GM13977 (cell line): Measurements from ENCODE around the gene PSMA2.

Experiments
- DNase-seq: peaks from one replicate; pipeline ENCODE4 v3.0.0; 2012; ENCODE audit warnings: low spot score
- CTCF ChIP-seq: IDR thresholded peaks from 2 replicates; pipeline ENCODE4 v1.5.1; 2012; ENCODE audit warnings: mild to moderate bottlenecking, control low read depth; ENCODE audit not compliant: insufficient read depth; ENCODE audit errors: extremely low read depth, missing control alignments
- in situ Hi-C: fragments of 300-500 bp; cut with MboI; formaldehyde crosslinking; loops from one replicate; pipeline ENCODE4 v1.12.0; 2022; ENCODE audit warnings: low sequenced_read_pairs, low pct_unique_long_range_greater_than_20kb, mixed read lengths, inconsistent platforms; ENCODE audit not compliant: unreplicated experiment

Gene PSMA2

GRCh38 chr7:42972699-42973500, 40.9 kb upstream of the PSMA2 start:
- TF ChIP-seq CTCF: no peak
- in situ Hi-C loops: no loop called here
- DNase-seq: no peak

- in situ Hi-C loops: no loop called here
- TF ChIP-seq CTCF: no peak
Measured at GRCh38 chr7:42967391-42967790, 35.4 kb upstream of the PSMA2 start.

GRCh38 chr7:42964849-42965805, 33.2 kb upstream of the PSMA2 start:
- in situ Hi-C loops: no loop called here
- DNase-seq: no peak
- no peak for TF ChIP-seq CTCF

More at GRCh38 chr7:42967391-42967790, 35.4 kb upstream of the PSMA2 start:
- DNase-seq: no peak

GRCh38 chr7:42964293-42964692, 32.3 kb upstream of the PSMA2 start:
- no peak for DNase-seq
- in situ Hi-C loops: no loop called here
- no peak for TF ChIP-seq CTCF

- no peak for DNase-seq
- no peak for TF ChIP-seq CTCF
- in situ Hi-C loops: no loop called here
Measured at GRCh38 chr7:42961170-42961569, 29.2 kb upstream of the PSMA2 start.

- in situ Hi-C loops: no loop called here
- DNase-seq: no peak
- TF ChIP-seq CTCF: no peak
Measured at GRCh38 chr7:42960762-42961161, 28.8 kb upstream of the PSMA2 start.
